HepG2 (cell line): ENCODE data around the gene PMS2. TPM values are rescaled to one million over a fixed set of nuclear protein-coding genes. Genes with fewer than 3 reads are reported as not detected.
A peak's percentile ranks its signal among the peaks of the same experiment; 100 is the strongest.

ENCODE experiments used
- BATF2 ChIP-seq: sonication (generic); formaldehyde crosslinking; IDR thresholded peaks from 2 replicates; pipeline ENCODE4 v1.8.0; 2022; ENCODE audit warnings: mild to moderate bottlenecking, missing genetic modification reagents, moderate library complexity
- KDM4B ChIP-seq: sonication (generic); formaldehyde crosslinking; IDR thresholded peaks from 2 replicates; pipeline ENCODE4 v1.4.0; 2020; ENCODE audit warnings: missing genetic modification reagents
- REPIN1 ChIP-seq: sonication (generic); formaldehyde crosslinking; IDR thresholded peaks from 2 replicates; pipeline ENCODE4 v1.8.0; 2022; ENCODE audit warnings: missing genetic modification reagents, low read depth, mild to moderate bottlenecking, borderline replicate concordance
- RORA ChIP-seq: sonication (generic); formaldehyde crosslinking; IDR thresholded peaks from 2 replicates; pipeline ENCODE4 v1.5.0; 2020; ENCODE audit warnings: mild to moderate bottlenecking, missing genetic modification reagents, moderate library complexity
- SP1 ChIP-seq, 2 experiments: fragments of 450-650 bp in 1 of 2; sonication (generic) in 1 of 2; formaldehyde crosslinking in 1 of 2; IDR thresholded peaks; 2 replicates each; pipeline versions ENCODE4 v1.4.0 to v1.6.1; 2016 to 2020; ENCODE audit warnings: missing genetic modification reagents in 1 of 2
- TCF7L2 ChIP-seq: IDR thresholded peaks from 2 replicates; pipeline ENCODE4 v1.6.1; 2011; ENCODE audit warnings: mild to moderate bottlenecking, low read depth, low read length, moderate library complexity
- TEAD3 ChIP-seq: optimal IDR thresholded peaks from 2 replicates; pipeline ENCODE3; 2016; ENCODE audit warnings: borderline replicate concordance
- ZBTB20 ChIP-seq: sonication (generic); formaldehyde crosslinking; IDR thresholded peaks from 2 replicates; pipeline ENCODE4 v1.8.1; 2023; ENCODE audit warnings: missing genetic modification reagents, low read depth, mild to moderate bottlenecking, borderline replicate concordance
- ZBTB38 ChIP-seq: sonication (generic); formaldehyde crosslinking; IDR thresholded peaks from 2 replicates; pipeline ENCODE4 v1.5.1; 2020; ENCODE audit warnings: mild to moderate bottlenecking, missing genetic modification reagents
- ZGPAT ChIP-seq: IDR thresholded peaks from 2 replicates; pipeline ENCODE4 v1.6.1; 2016; ENCODE audit warnings: mild to moderate bottlenecking
- ZNF234 ChIP-seq: sonication (generic); formaldehyde crosslinking; conservative IDR thresholded peaks from 2 replicates; pipeline ENCODE4 v1.5.1; 2020; ENCODE audit warnings: mild to moderate bottlenecking, missing genetic modification reagents
- ZNF282 ChIP-seq: fragments of 450-650 bp; IDR thresholded peaks from 2 replicates; pipeline ENCODE4 v1.6.1; 2018; ENCODE audit not compliant: partially characterized antibody
- ZNF329 ChIP-seq: sonication (generic); formaldehyde crosslinking; IDR thresholded peaks from 2 replicates; pipeline ENCODE4 v1.9.0; 2021; ENCODE audit warnings: low read depth, mild to moderate bottlenecking, missing genetic modification reagents
- ZNF430 ChIP-seq: sonication (generic); formaldehyde crosslinking; IDR thresholded peaks from 2 replicates; pipeline ENCODE4 v1.9.0; 2021; ENCODE audit warnings: mild to moderate bottlenecking, missing genetic modification reagents
- ZNF484 ChIP-seq: sonication (generic); formaldehyde crosslinking; IDR thresholded peaks from 2 replicates; pipeline ENCODE4 v1.5.1; 2020; ENCODE audit warnings: mild to moderate bottlenecking, low read depth, missing genetic modification reagents, borderline replicate concordance
- ZNF549 ChIP-seq: sonication (generic); formaldehyde crosslinking; IDR thresholded peaks from 2 replicates; pipeline ENCODE4 v1.5.0; 2020; ENCODE audit warnings: missing genetic modification reagents
- ZNF639 ChIP-seq: conservative IDR thresholded peaks from 2 replicates; pipeline ENCODE4 v1.6.1; 2018; ENCODE audit warnings: missing genetic modification reagents
- ZNF800 ChIP-seq: sonication (generic); formaldehyde crosslinking; IDR thresholded peaks from 2 replicates; pipeline ENCODE4 v1.4.0; 2020; ENCODE audit warnings: missing genetic modification reagents
- ZNF878 ChIP-seq: sonication (generic); formaldehyde crosslinking; IDR thresholded peaks from 2 replicates; pipeline ENCODE4 v1.8.1; 2023; ENCODE audit warnings: mild to moderate bottlenecking, missing genetic modification reagents, moderate library complexity
- ZSCAN25 ChIP-seq: sonication (generic); formaldehyde crosslinking; IDR thresholded peaks from 2 replicates; pipeline ENCODE4 v1.8.0; 2022; ENCODE audit warnings: mild to moderate bottlenecking, missing genetic modification reagents
- polyA plus RNA-seq, 8 experiments: library from polyadenylated mRNA; depleted of rRNA in 3 of 8; stranded (reverse) in 7 of 8; unstranded in 1 of 8; fragments of >200 nt; fragmentation: Illumina TruSeq in 4 of 8; extraction: Trizol in 4 of 8; gene quantifications; 2 replicates each; pipeline versions ENCODE4 v1.2.1 to v1.2.3, GENCODE V29; 2011 to 2016; ENCODE audit warnings: low read depth in 4 of 8, missing spikeins in 1 of 8, mixed read lengths in 1 of 8; ENCODE audit not compliant: insufficient read depth in 1 of 8
- total RNA-seq, 5 experiments: library from RNA; depleted of rRNA; stranded (reverse); fragments of >200 nt; fragmentation: Illumina TruSeq; extraction: Trizol; gene quantifications; 2 replicates each; pipeline ENCODE4 v1.2.3, GENCODE V29; 2016; ENCODE audit warnings: low read depth in 1 of 5

Gene PMS2
- total and polyA plus RNA-seq, 2 of the 13 experiments (the other 11 are each of a cell fraction or from before 2014, with no cell fraction given) = 6.3 to 11.4 TPM

DNA sequence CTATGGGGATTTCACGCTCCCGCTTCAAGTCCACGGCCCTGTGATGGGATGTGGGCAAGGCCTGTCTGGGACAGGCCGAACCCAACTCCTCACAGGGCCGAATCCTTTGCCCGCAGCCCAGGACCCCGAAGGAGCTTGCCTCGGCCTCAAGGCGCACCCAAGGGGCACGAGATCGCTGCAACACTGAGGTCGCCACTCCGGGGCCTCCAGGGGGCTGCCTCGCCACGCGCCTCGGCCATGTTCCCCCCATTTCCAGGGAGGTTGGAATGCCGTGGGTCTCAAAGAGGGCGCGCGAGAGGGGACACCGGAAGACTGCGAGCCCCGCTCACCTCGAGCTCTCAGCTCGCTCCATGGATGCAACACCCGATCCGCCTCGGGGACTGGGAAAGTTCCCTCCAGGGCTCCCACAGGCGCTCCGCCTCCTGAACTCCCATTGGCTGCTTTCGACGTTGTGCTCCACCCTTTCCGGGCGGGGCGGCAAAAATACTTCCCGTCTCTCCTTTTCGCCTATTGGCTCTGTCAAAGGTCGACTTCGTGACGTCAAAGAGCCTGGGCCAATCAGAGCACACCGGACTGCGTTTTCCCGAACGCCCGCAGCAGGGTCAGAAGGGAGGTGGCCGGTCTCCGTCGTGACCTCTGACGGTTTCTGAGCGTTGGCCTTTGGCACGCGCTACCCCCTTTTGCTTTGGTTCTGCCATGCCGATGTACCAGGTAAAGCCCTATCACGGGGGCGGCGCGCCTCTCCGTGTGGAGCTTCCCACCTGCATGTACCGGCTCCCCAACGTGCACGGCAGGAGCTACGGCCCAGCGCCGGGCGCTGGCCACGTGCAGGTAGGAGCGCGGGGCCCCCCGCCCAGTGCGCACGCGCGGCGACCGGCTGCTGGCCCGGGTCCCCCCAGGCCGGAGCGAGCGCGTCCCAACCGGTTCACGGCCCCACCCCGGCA lies at the start of gene PMS2, which contains the start of gene AIMP2 (continued):
- TF ChIP-seq ZNF800 (CRISPR knock-in tag) = peak; percentile 83
- peak; percentile 96 for TF ChIP-seq ZNF639 (CRISPR knock-in tag)
- peak; percentile 98 for TF ChIP-seq ZNF878 (CRISPR knock-in tag)
- peak; percentile 99 for TF ChIP-seq REPIN1 (CRISPR knock-in tag)
- TF ChIP-seq KDM4B (CRISPR knock-in tag) = peak; percentile 91; the same call in 1 of the 2 replicates
- peak; percentile 99 for TF ChIP-seq ZNF430 (CRISPR knock-in tag)
- no peak for TF ChIP-seq ZNF282
- TF ChIP-seq TEAD3 (CRISPR knock-in tag) = peak; percentile 23
- TF ChIP-seq ZNF234 (CRISPR knock-in tag) = peak; percentile 100
- TF ChIP-seq SP1 (IDR thresholded peaks at IDR 0.05) = no peak
- peak; percentile 86 for TF ChIP-seq SP1 (CRISPR knock-in tag; IDR thresholded peaks at IDR 0.05)
- peak; percentile 100 for TF ChIP-seq ZGPAT (CRISPR knock-in tag)
- peak; percentile 91; the same call in 1 of the 2 replicates for TF ChIP-seq ZSCAN25 (CRISPR knock-in tag)
- TF ChIP-seq TCF7L2 = no peak
- TF ChIP-seq BATF2 (CRISPR knock-in tag) = peak; percentile 99
- peak; percentile 97 for TF ChIP-seq ZNF329 (CRISPR knock-in tag)
- peak; percentile 93; the same call in 1 of the 2 replicates for TF ChIP-seq ZNF484 (CRISPR knock-in tag)
- peak; percentile 96 for TF ChIP-seq RORA
- peak; percentile 88; the same call in 1 of the 2 replicates for TF ChIP-seq ZNF549
- TF ChIP-seq ZBTB38 (CRISPR knock-in tag) = peak; percentile 99
- TF ChIP-seq ZBTB20 (CRISPR knock-in tag) = peak; percentile 98; the same call in 1 of the 2 replicates
